ENCODE data around the gene CEP57L1.
A peak's percentile ranks its signal among the peaks of the same experiment; 100 is the strongest.
"Not testable (repeated sequence)": the region's sequence is repeated elsewhere in the genome, so short reads cannot be mapped to it uniquely, and the experiment has no call there.

The CEP57L1 gene

GRCh38 chr6:109060571-109060970, 34.7 kb upstream of the CEP57L1 start:
- H3K36me3 Mint-ChIP-seq (ENCODE audit: low read depth): no peaks in the 10 kb centered on the region
- H3K27me3 Mint-ChIP-seq: no peaks in the 10 kb centered on the region
- H3K4me3 Mint-ChIP-seq: no peak overlapping the region
- no peaks in the 10 kb centered on the region for H3K9me3 Mint-ChIP-seq
- H3K27ac Mint-ChIP-seq: no peak overlapping the region
- H3K4me1 Mint-ChIP-seq (ENCODE audit: low read depth): peaks cover 49% of the 10 kb centered on the region

- Mint-ChIP-seq H3K4me3 (no peak overlapping the region), H3K36me3 (ENCODE audit: low read depth) (no peaks in the 10 kb centered on the region), H3K9me3 (no peaks in the 10 kb centered on the region), H3K27me3 (no peaks in the 10 kb centered on the region), H3K4me1 (ENCODE audit: low read depth) (peaks cover 40% of the 10 kb centered on the region), H3K27ac (no peak overlapping the region)
Observed at GRCh38 chr6:109062216-109062615, 33.1 kb upstream of the CEP57L1 start.

DNA sequence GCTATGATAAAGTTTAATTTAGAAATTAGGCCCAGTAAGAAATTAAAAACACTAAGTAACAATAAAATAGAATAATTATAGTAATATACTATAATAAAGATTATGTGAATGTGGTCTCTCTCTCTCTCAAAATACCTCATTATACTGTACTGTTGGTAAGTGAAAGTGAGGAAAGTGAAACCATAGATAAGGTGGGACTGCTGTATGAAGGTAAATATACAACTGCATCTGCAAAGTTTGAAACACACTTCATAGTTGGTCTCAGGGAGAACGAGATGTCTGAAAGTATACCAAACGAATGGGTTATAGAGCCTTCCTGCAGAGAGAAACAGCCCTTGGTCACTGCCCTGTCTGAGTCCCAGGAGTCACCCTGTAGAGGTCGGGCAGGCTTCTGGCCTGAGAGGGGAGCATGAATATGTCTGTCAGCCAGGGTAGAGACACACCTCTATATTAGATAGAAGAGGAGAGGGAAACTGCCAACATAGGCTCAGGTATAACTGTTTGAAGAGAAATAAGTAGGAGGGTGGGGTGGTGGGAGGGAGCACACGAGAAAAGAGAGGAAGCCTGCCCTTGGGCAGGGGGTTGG, 32.4 kb upstream of the CEP57L1 start:
- no peaks in the 10 kb centered on the region for H3K9me3 Mint-ChIP-seq
- peaks cover 40% of the 10 kb centered on the region for H3K4me1 Mint-ChIP-seq (ENCODE audit: low read depth)
- H3K27me3 Mint-ChIP-seq: no peaks in the 10 kb centered on the region
- no peaks in the 10 kb centered on the region for H3K36me3 Mint-ChIP-seq (ENCODE audit: low read depth)
- no peak overlapping the region for H3K4me3 Mint-ChIP-seq
- H3K27ac Mint-ChIP-seq: no peak overlapping the region

DNA sequence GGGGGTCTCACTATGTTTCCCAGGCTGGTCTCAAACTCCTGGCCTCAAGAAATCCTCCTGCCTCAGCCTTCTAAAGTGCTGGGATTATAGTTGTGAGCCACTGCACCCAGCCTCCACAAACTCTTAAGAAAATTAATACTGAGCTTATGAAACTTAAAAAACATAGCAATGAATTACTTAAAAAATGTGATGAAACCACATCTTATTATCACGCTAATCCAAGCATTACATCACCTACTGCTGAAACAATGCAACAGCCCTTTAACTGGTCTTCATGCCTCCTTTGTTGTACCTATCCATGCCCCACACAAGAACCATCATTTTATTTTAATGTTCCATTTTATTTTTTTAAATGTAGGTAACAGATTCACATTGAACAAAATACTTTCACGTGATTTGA, 25.6 kb upstream of the CEP57L1 start:
- Mint-ChIP-seq H3K9me3 (no peaks in the 10 kb centered on the region), H3K4me3 (no peak overlapping the region), H3K36me3 (ENCODE audit: low read depth) (no peaks in the 10 kb centered on the region), H3K27ac (no peak overlapping the region), H3K27me3 (no peaks in the 10 kb centered on the region), H3K4me1 (ENCODE audit: low read depth) (peaks cover 19% of the 10 kb centered on the region)

DNA sequence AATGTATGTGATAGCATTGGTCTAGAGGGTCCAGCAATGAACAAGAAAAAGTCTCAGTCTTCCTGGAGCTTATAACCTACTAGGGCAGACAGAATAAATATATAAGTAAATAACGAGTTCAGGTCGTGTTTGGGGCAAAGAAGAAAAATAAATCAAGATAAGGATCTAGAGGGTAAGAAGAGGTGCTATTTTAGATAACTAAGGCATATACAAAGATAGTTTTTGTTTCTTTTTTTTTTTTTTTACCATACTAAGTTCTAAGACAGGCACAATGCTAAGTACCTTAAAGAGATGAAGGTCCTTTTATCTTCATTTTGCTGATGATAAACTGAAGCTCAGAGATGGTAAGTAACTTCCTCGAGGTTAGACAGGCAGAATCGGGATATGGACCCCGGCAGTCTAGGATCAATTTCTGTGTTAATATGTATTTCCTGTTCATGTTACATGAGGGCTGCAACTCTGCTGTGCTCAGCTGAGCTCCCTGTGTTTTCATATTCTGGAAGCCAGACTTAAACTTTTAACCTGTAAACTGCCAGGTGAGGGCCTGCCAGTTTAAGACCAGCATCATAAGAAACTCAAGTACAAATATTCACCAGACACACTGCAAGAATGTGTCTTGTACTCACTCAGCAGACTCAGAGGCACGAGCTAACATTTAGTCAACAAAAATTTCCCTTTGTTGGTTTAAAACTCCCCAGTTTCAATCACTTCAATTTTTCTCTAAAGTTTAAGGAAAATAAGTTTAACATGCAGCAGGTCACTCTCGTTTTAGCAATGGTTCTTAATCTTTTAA, 24.0 kb upstream of the CEP57L1 start:
- H3K9me3 Mint-ChIP-seq: no peaks in the 10 kb centered on the region
- no peaks in the 10 kb centered on the region for H3K27me3 Mint-ChIP-seq
- H3K36me3 Mint-ChIP-seq (ENCODE audit: low read depth): no peaks in the 10 kb centered on the region
- H3K4me3 Mint-ChIP-seq: peak overlapping the region; percentile 46
- H3K27ac Mint-ChIP-seq: no peak overlapping the region
- H3K4me1 Mint-ChIP-seq (ENCODE audit: low read depth): peaks cover 19% of the 10 kb centered on the region

DNA sequence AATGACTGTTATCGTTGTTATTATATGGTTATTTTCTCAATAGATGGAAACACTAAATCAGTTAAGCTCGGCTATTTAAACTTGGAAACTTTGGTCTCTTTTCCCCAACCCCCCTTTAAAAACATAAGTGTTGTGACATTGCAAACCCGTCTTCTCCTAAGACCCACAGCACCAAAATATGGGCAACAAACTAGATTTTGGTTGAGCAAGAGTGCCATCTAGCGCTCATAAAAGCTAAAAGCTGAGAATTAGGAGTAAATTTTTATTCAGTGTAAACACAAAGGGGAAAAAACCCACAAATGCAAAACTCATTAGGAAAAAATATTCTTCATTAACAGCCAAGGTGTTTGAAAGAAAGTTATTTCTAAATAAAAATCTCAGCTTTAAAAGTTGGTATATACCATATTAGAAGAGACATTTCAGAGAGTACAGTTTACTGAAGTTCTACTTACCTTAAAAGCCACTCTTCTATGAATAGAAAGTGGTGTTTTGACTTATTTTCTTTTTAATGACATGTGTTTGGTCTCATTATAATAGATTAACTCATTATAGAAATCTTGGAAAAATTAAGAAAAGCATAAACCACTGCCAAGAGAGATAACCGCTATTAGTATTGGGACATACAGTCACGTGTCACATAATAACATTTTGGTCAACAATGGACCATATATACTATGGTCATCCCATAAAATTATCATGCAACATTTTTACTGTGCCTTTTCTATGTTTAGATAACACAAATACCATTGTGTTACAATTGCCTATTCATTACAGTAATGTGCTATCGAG, 21.8 kb upstream of the CEP57L1 start:
- Mint-ChIP-seq H3K4me3 (no peak overlapping the region), H3K27me3 (no peaks in the 10 kb centered on the region), H3K36me3 (ENCODE audit: low read depth) (no peaks in the 10 kb centered on the region), H3K27ac (no peak overlapping the region), H3K9me3 (no peaks in the 10 kb centered on the region), H3K4me1 (ENCODE audit: low read depth) (peaks cover 19% of the 10 kb centered on the region)

DNA sequence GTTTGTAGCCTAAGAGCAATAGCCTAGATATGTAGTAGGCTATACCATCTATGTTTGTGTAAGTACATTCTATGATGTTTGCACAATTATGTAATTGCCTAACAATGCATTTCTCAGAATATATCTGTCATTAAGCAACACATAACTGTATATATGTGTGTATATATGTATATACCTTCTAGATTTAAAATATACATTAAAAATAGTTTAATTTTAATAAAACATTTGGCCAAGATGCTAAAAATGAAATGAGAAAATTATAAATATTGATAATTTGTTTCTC, 21.2 kb upstream of the CEP57L1 start:
- Mint-ChIP-seq H3K36me3 (ENCODE audit: low read depth) (no peaks in the 10 kb centered on the region), H3K9me3 (no peaks in the 10 kb centered on the region), H3K27me3 (no peaks in the 10 kb centered on the region), H3K4me1 (ENCODE audit: low read depth) (peaks cover 19% of the 10 kb centered on the region), H3K27ac (no peak overlapping the region), H3K4me3 (no peak overlapping the region)

DNA sequence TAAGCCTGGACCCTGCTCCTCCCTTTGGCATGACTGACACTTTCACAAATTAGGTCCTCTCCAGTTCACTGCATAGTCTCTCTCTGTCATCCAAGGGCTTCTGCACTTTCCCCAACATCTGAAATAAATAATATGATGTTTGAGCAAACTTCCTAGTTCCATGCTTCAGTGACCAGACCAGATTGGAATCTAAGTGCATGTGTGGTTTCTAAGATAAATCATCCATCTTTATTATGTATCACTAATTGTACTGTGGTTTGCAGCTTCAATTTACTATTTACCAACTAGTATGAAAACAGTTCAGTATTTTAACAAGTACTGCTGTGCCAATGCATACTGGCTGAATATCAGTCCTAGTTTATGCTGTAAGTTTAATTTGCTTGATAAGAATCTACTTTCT, 19.4 kb upstream of the CEP57L1 start:
- no peak overlapping the region for H3K4me3 Mint-ChIP-seq
- H3K4me1 Mint-ChIP-seq (ENCODE audit: low read depth): peaks cover 14% of the 10 kb centered on the region
- H3K36me3 Mint-ChIP-seq (ENCODE audit: low read depth): no peaks in the 10 kb centered on the region
- no peaks in the 10 kb centered on the region for H3K27me3 Mint-ChIP-seq
- no peaks in the 10 kb centered on the region for H3K9me3 Mint-ChIP-seq
- H3K27ac Mint-ChIP-seq: no peak overlapping the region

- peaks cover 10% of the 10 kb centered on the region for H3K4me1 Mint-ChIP-seq (ENCODE audit: low read depth)
- H3K9me3 Mint-ChIP-seq: no peaks in the 10 kb centered on the region
- H3K27me3 Mint-ChIP-seq: no peaks in the 10 kb centered on the region
- no peaks in the 10 kb centered on the region for H3K36me3 Mint-ChIP-seq (ENCODE audit: low read depth)
- no peak overlapping the region for H3K27ac Mint-ChIP-seq
- H3K4me3 Mint-ChIP-seq: no peak overlapping the region
Observed at GRCh38 chr6:109076377-109076776, 18.9 kb upstream of the CEP57L1 start.

- no peaks in the 10 kb centered on the region for H3K9me3 Mint-ChIP-seq
- peaks cover 3% of the 10 kb centered on the region for H3K36me3 Mint-ChIP-seq (ENCODE audit: low read depth)
- H3K27me3 Mint-ChIP-seq: no peaks in the 10 kb centered on the region
- no peak overlapping the region for H3K27ac Mint-ChIP-seq
- H3K4me1 Mint-ChIP-seq (ENCODE audit: low read depth): peaks cover 14% of the 10 kb centered on the region
- H3K4me3 Mint-ChIP-seq: no peak overlapping the region
Observed at GRCh38 chr6:109079981-109080380, 15.3 kb upstream of the CEP57L1 start.

- Mint-ChIP-seq H3K27ac (no peak overlapping the region), H3K4me1 (ENCODE audit: low read depth) (peaks cover 14% of the 10 kb centered on the region), H3K27me3 (no peaks in the 10 kb centered on the region), H3K9me3 (no peaks in the 10 kb centered on the region), H3K36me3 (ENCODE audit: low read depth) (peaks cover 3% of the 10 kb centered on the region), H3K4me3 (no peak overlapping the region)
Observed at GRCh38 chr6:109081026-109081425, 14.3 kb upstream of the CEP57L1 start.

DNA sequence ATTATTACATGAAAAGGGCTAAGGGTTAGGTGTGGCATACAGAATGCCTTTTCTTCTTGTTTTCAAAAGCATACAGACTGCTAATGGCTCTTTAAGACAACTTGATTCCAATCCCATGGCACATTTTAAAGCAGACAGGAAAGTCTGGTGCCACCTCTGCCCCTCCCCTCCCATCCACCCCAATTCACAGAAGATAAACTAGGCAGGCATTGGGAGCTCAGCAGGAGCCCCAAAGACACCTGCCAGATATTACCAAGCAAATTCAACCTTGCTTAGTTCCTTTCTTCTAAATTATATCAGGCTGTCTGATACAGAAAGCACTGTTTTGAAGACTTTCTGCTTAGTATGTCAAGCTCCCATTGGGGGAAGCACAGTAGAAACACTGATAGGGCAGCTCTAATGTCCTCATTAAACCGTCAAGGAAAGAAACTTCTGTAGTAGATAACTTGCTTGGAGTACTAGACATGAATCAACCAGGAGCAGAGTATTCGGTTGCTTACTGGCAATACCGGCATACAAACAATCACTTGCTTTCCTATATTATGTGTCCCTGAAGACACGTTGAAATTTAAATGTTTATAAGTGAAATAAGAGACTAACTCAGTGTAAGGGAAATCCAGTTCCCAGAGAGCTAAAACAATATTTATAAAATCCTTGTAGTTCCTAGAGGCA, 13.7 kb upstream of the CEP57L1 start:
- H3K36me3 Mint-ChIP-seq (ENCODE audit: low read depth): peaks cover 3% of the 10 kb centered on the region
- H3K9me3 Mint-ChIP-seq: no peaks in the 10 kb centered on the region
- no peaks in the 10 kb centered on the region for H3K27me3 Mint-ChIP-seq
- H3K27ac Mint-ChIP-seq: no peak overlapping the region
- no peak overlapping the region for H3K4me3 Mint-ChIP-seq
- peaks cover 14% of the 10 kb centered on the region for H3K4me1 Mint-ChIP-seq (ENCODE audit: low read depth)

- H3K4me1 Mint-ChIP-seq (ENCODE audit: low read depth): peaks cover 14% of the 10 kb centered on the region
- H3K36me3 Mint-ChIP-seq (ENCODE audit: low read depth): peaks cover 3% of the 10 kb centered on the region
- no peak overlapping the region for H3K4me3 Mint-ChIP-seq
- H3K27ac Mint-ChIP-seq: no peak overlapping the region
- H3K27me3 Mint-ChIP-seq: no peaks in the 10 kb centered on the region
- H3K9me3 Mint-ChIP-seq: no peaks in the 10 kb centered on the region
Observed at GRCh38 chr6:109082188-109082577, 13.1 kb upstream of the CEP57L1 start.

DNA sequence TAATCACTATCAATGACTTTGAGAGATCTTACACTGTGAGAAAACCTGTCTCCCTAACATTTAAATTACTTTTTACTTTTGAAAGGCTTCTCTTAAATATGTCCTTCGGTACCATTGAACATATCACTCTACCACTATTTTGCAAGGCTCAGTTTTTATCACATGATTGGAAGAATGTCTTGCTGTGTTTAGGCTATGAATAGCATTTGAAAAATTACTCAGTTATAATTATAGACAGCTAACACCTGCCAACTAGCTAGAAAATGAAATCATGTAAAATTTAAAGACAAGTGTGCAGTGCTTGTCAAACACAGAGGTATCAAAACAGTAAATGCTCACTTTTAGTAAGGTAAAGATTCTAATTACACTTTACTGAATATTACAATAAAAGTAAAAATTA, 11.7 kb upstream of the CEP57L1 start:
- H3K27ac Mint-ChIP-seq: no peak overlapping the region

GRCh38 chr6:109084146-109084545, 11.2 kb upstream of the CEP57L1 start:
- H3K4me3 Mint-ChIP-seq; H3K27me3 Mint-ChIP-seq; H3K36me3 Mint-ChIP-seq (ENCODE audit: low read depth); H3K27ac Mint-ChIP-seq; H3K9me3 Mint-ChIP-seq: not testable (repeated sequence)
- H3K4me1 Mint-ChIP-seq (ENCODE audit: low read depth): peaks cover 14% of the 10 kb centered on the region

More for the DNA sequence above, 11.7 kb upstream of the CEP57L1 start:
- no peak overlapping the region for H3K4me3 Mint-ChIP-seq
- peaks cover 14% of the 10 kb centered on the region for H3K4me1 Mint-ChIP-seq (ENCODE audit: low read depth)
- H3K9me3 Mint-ChIP-seq: no peaks in the 10 kb centered on the region
- H3K36me3 Mint-ChIP-seq (ENCODE audit: low read depth): peaks cover 3% of the 10 kb centered on the region
- H3K27me3 Mint-ChIP-seq: no peaks in the 10 kb centered on the region
